Measurements from ENCODE around the gene SIL1. TPM values are rescaled to one million over a fixed set of nuclear protein-coding genes. Genes with fewer than 3 reads are reported as not detected.

The SIL1 gene
- polyA plus RNA-seq, 1 donor (not counting 4 experiments of a cell fraction or from before 2014, with no cell fraction given): 45.4 TPM

GRCh38 chr5:139079991-139080610 is 118.1 kb downstream of the SIL1 start:
- H2AFZ ChIP-seq (ENCODE audit: control insufficient read depth, low read length): no peak overlapping the region
- no peaks in the 10 kb centered on the region for H3K9me1 ChIP-seq (ENCODE audit: control insufficient read depth, extremely low read depth, insufficient read depth, low read length)
- no peaks in the 10 kb centered on the region for H3K4me1 ChIP-seq (ENCODE audit: control insufficient read depth, extremely low read depth, insufficient read depth, low read length)
- no peak overlapping the region for H3K27ac ChIP-seq (ENCODE audit: control insufficient read depth, insufficient read depth, low read length)
- H3K9ac ChIP-seq (ENCODE audit: control insufficient read depth, extremely low read depth, insufficient read depth, low read length): no peak overlapping the region
- FAIRE-seq (no peak), DNase-seq (ENCODE audit: low read depth, low spot score) (no peak)
- no peaks in the 10 kb centered on the region for H3K9me3 ChIP-seq (ENCODE audit: control insufficient read depth, low read depth, low read length)
- H3K4me3 ChIP-seq (ENCODE audit: control insufficient read depth in 2 of 3, extremely low read depth in 1 of 3, insufficient read depth in 2 of 3, low read depth in 1 of 3, low read length in 3 of 3): no peak overlapping the region
- no peaks in the 10 kb centered on the region for H3K36me3 ChIP-seq (ENCODE audit: control insufficient read depth in 2 of 2, extremely low read depth in 1 of 2, insufficient read depth in 2 of 2, low read length in 2 of 2)
- no peaks in the 10 kb centered on the region for H3K79me2 ChIP-seq (ENCODE audit: control insufficient read depth, insufficient read depth, low read length)
- dilution Hi-C loops (cut with MboI; ENCODE audit: extremely low pct_ligation_motif_present, low sequenced_read_pairs): no loop called here
- H3K27me3 ChIP-seq (ENCODE audit: control insufficient read depth, extremely low read depth, insufficient read depth, low read length): no peaks in the 10 kb centered on the region
- no peaks in the 10 kb centered on the region for H4K20me1 ChIP-seq (ENCODE audit: control insufficient read depth, extremely low read depth, insufficient read depth, low read length)
- H3K4me2 ChIP-seq (ENCODE audit: control insufficient read depth, extremely low read depth, insufficient read depth, low read depth, low read length): no peak overlapping the region
- TF ChIP-seq EZH2 (IDR thresholded peaks at IDR 0.05; ENCODE audit: low read length): no peak
- TF ChIP-seq, protein P1, sequence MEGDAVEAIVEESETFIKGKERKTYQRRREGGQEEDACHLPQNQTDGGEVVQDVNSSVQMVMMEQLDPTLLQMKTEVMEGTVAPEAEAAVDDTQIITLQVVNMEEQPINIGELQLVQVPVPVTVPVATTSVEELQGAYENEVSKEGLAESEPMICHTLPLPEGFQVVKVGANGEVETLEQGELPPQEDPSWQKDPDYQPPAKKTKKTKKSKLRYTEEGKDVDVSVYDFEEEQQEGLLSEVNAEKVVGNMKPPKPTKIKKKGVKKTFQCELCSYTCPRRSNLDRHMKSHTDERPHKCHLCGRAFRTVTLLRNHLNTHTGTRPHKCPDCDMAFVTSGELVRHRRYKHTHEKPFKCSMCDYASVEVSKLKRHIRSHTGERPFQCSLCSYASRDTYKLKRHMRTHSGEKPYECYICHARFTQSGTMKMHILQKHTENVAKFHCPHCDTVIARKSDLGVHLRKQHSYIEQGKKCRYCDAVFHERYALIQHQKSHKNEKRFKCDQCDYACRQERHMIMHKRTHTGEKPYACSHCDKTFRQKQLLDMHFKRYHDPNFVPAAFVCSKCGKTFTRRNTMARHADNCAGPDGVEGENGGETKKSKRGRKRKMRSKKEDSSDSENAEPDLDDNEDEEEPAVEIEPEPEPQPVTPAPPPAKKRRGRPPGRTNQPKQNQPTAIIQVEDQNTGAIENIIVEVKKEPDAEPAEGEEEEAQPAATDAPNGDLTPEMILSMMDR (optimal IDR thresholded peaks at IDR 0.05 in 1 of 3, IDR thresholded peaks at IDR 0.05 in 1 of 3, conservative IDR thresholded peaks at IDR 0.05 in 1 of 3; ENCODE audit: extremely low read depth in 1 of 3, insufficient read depth in 2 of 3, low read length in 3 of 3): no peak

DNA sequence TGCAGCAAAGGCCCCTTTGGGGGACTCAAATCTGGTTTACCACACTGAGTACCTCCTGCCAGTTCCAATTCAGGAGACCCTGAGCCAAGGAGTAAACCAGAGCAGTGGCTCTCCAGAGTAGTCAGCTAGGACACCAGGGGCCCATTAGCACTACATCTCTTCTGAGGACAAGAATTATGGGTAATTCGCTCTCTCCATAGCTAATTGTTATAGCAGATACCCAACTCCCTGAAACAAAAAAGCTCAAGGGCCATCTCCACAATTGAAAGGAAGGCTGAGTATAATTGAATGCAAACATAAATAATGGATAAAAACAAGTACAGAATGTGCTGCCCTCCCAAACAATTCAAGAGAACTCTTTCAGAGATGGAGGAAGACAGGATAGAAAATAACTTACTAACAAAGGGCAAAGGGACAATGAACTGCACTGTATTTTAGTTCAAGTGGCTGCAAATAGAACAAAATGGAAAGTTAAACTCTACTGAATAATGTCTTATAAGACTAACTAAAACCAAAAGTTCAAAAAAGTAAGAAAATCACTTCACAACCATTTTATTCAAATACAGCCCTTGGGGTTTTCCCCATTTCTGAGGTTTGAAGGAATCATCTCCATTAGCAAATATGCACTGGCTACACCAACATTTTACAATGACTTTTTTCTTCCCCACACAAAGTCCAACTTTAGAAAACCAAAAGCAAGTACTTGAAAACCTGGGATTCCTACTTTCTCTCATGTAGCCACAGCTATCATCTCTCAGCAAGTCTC is 118.8 kb downstream of the SIL1 start:
- H3K79me2 ChIP-seq (ENCODE audit: control insufficient read depth, insufficient read depth, low read length): no peaks in the 10 kb centered on the region
- dilution Hi-C loops (cut with MboI; ENCODE audit: extremely low pct_ligation_motif_present, low sequenced_read_pairs): no loop called here
- no peaks in the 10 kb centered on the region for H3K4me1 ChIP-seq (ENCODE audit: control insufficient read depth, extremely low read depth, insufficient read depth, low read length)
- no peak overlapping the region for H3K27ac ChIP-seq (ENCODE audit: control insufficient read depth, insufficient read depth, low read length)
- H3K9me3 ChIP-seq (ENCODE audit: control insufficient read depth, low read depth, low read length): no peaks in the 10 kb centered on the region
- no peaks in the 10 kb centered on the region for H4K20me1 ChIP-seq (ENCODE audit: control insufficient read depth, extremely low read depth, insufficient read depth, low read length)
- H3K9ac ChIP-seq (ENCODE audit: control insufficient read depth, extremely low read depth, insufficient read depth, low read length): no peak overlapping the region
- no peak overlapping the region for H3K4me3 ChIP-seq (ENCODE audit: control insufficient read depth in 2 of 3, extremely low read depth in 1 of 3, insufficient read depth in 2 of 3, low read depth in 1 of 3, low read length in 3 of 3)
- no peaks in the 10 kb centered on the region for H3K9me1 ChIP-seq (ENCODE audit: control insufficient read depth, extremely low read depth, insufficient read depth, low read length)
- H3K36me3 ChIP-seq (ENCODE audit: control insufficient read depth in 2 of 2, extremely low read depth in 1 of 2, insufficient read depth in 2 of 2, low read length in 2 of 2): no peaks in the 10 kb centered on the region
- FAIRE-seq (no peak), DNase-seq (ENCODE audit: low read depth, low spot score) (no peak)
- no peaks in the 10 kb centered on the region for H3K27me3 ChIP-seq (ENCODE audit: control insufficient read depth, extremely low read depth, insufficient read depth, low read length)
- TF ChIP-seq, protein P1 (optimal IDR thresholded peaks at IDR 0.05 in 1 of 3, IDR thresholded peaks at IDR 0.05 in 1 of 3, conservative IDR thresholded peaks at IDR 0.05 in 1 of 3; ENCODE audit: extremely low read depth in 1 of 3, insufficient read depth in 2 of 3, low read length in 3 of 3): no peak
- TF ChIP-seq EZH2 (IDR thresholded peaks at IDR 0.05; ENCODE audit: low read length): no peak
- no peak overlapping the region for H2AFZ ChIP-seq (ENCODE audit: control insufficient read depth, low read length)
- H3K4me2 ChIP-seq (ENCODE audit: control insufficient read depth, extremely low read depth, insufficient read depth, low read depth, low read length): no peak overlapping the region
